GM10266 (cell line): ENCODE results near the gene NUDT21.

Source experiments
- DNase-seq: peaks from one replicate; pipeline ENCODE4 v3.0.0; 2012; ENCODE audit errors: extremely low spot score
- TF ChIP-seq, protein P1 (sequence below): IDR thresholded peaks from 2 replicates; pipeline ENCODE4 v1.5.1; 2012; ENCODE audit warnings: mild to moderate bottlenecking, low read depth; ENCODE audit not compliant: control insufficient read depth, insufficient read depth; ENCODE audit errors: missing control alignments

The NUDT21 gene

DNA sequence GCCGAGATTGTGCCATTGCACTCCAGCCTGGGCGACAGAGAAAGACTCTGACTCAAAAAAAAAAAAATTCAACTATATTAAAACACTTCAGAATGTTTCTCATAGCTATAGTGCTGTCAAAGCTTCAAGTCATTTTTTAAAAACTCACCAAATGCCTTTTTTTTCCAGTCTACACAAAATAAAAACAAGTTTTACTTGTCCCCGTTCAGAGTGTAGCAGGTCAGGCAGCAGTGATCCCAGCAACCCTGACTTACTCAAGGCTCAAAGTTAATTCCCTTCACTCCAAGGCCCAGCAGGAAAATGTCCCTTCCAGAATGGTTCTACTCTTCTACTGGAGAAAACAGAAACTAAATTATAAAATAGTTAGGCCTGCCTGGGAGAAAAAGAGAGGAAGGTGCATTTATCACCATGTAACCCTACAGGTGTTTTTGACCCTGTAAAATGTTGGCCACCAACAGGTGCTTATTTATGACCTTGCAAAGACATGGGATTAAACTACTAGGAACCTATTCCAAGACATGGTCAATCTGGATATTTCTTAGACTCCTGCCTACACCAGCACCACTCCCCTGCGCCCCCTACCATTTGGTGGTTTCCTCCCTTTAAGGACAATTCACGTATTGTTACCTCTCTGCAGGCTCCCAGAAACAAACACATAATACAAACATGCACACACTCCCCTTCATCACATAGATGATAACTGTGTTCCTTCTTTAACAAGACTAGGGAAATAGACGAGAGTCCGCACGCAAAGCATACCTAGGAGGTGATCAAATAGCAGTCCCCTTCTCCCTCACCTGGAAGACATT, 31.2 kb downstream of the NUDT21 start:
- TF ChIP-seq, protein P1, sequence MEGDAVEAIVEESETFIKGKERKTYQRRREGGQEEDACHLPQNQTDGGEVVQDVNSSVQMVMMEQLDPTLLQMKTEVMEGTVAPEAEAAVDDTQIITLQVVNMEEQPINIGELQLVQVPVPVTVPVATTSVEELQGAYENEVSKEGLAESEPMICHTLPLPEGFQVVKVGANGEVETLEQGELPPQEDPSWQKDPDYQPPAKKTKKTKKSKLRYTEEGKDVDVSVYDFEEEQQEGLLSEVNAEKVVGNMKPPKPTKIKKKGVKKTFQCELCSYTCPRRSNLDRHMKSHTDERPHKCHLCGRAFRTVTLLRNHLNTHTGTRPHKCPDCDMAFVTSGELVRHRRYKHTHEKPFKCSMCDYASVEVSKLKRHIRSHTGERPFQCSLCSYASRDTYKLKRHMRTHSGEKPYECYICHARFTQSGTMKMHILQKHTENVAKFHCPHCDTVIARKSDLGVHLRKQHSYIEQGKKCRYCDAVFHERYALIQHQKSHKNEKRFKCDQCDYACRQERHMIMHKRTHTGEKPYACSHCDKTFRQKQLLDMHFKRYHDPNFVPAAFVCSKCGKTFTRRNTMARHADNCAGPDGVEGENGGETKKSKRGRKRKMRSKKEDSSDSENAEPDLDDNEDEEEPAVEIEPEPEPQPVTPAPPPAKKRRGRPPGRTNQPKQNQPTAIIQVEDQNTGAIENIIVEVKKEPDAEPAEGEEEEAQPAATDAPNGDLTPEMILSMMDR, result peak; percentile 6
- no peak for DNase-seq

GRCh38 chr16:56417138-56417537, 34.0 kb downstream of the NUDT21 start:
- no peak for DNase-seq
- TF ChIP-seq, protein P1, result no peak

GRCh38 chr16:56415875-56416274, 35.3 kb downstream of the NUDT21 start:
- DNase-seq, result no peak
- TF ChIP-seq, protein P1, result no peak

DNA sequence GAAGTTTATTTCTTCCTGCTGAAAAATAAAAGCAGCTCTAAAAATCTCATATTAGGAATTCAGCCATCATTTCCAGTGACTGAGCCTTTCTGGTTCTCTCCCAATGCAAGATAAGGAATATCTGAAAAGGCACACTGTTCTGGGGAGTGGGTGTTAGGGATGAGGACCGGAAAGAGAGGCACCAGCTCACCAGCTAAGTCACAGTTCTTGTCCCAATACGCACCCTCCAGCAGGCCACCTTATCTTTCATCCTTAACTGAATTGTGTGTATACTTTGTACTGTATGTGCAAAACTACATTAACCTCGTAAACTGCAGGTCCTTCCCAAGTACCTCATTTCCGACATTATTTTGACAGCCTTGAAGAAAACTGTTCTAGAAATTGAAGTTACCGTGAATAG, 36.8 kb downstream of the NUDT21 start:
- no peak for DNase-seq
- TF ChIP-seq, protein P1, result no peak

DNA sequence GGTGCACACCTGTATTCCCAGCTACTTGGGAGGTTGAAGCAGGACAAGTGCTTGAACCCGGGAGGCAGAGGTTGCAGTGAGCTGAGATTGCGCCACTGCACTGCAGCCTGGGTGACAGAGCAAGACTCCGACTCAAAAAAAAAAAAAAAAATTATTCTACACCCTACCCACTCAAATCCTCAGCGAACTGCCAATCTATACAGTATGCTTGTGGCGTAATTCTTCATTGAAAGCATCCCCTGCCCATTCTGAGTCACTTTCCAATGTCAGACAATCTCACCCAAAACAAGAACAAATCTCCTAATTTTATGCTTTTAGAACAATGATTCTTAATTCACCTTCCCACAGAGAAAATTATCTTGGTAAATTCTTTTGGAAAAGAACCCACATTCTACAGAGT, 37.8 kb downstream of the NUDT21 start:
- TF ChIP-seq, protein P1, result no peak
- no peak for DNase-seq

- TF ChIP-seq, protein P1, result no peak
- no peak for DNase-seq
Measured at GRCh38 chr16:56411624-56412023, 39.5 kb downstream of the NUDT21 start.

GRCh38 chr16:56411123-56411522, 40.0 kb downstream of the NUDT21 start:
- DNase-seq, result no peak
- TF ChIP-seq, protein P1, result no peak
